ENCODE results near the gene PHOSPHO2. TPM values are rescaled to one million over a fixed set of nuclear protein-coding genes. Genes with fewer than 3 reads are reported as not detected.

The PHOSPHO2 gene
- total RNA-seq, 1 experiment from 2014 or later: 6.9 TPM

- Histone ChIP-seq H3K9me3 (ENCODE audit: low read depth, low read length, poor library complexity, severe bottlenecking) (no peaks in the 10 kb centered on the region), H3K27me3 (replicated peaks; ENCODE audit: insufficient read depth, low read depth, low read length, poor library complexity) (peaks cover under 1% of the 10 kb centered on the region), H3K36me3 (ENCODE audit: insufficient read depth, low read length, poor library complexity, severe bottlenecking) (no peaks in the 10 kb centered on the region), H3K4me1 (ENCODE audit: insufficient read depth, low read length, poor library complexity, severe bottlenecking) (peaks cover 6% of the 10 kb centered on the region), H3K27ac (ENCODE audit: low read depth, low read length, poor library complexity, severe bottlenecking) (no peak overlapping the region), H3K4me3 (ENCODE audit: low read depth, low read length, poor library complexity, severe bottlenecking) (no peak overlapping the region)
- peak; percentile 28 for DNase-seq (ENCODE audit: low spot score)
- BruUV-seq (replicated peaks): no TSS peak
- intact Hi-C loops (cut with micrococcal nuclease; ENCODE audit: unreplicated experiment): no loop called here
- ChIA-PET CTCF (no interaction called here), POLR2A (ENCODE audit: low non-redundant PET) (no interaction called here)
- TF ChIP-seq CTCF (conservative IDR thresholded peaks at IDR 0.05; ENCODE audit: low read depth, low read length) (no peak), EZH2 (IDR thresholded peaks at IDR 0.05; ENCODE audit: borderline replicate concordance, low read depth, low read length, poor library complexity, severe bottlenecking) (no peak)
Measured at GRCh38 chr2:169659320-169659719, 34.9 kb upstream of the PHOSPHO2 start.

- Histone ChIP-seq H3K27ac (ENCODE audit: low read depth, low read length, poor library complexity, severe bottlenecking) (no peak overlapping the region), H3K27me3 (replicated peaks; ENCODE audit: insufficient read depth, low read depth, low read length, poor library complexity) (no peaks in the 10 kb centered on the region), H3K36me3 (ENCODE audit: insufficient read depth, low read length, poor library complexity, severe bottlenecking) (no peaks in the 10 kb centered on the region), H3K4me3 (ENCODE audit: low read depth, low read length, poor library complexity, severe bottlenecking) (no peak overlapping the region), H3K9me3 (ENCODE audit: low read depth, low read length, poor library complexity, severe bottlenecking) (no peaks in the 10 kb centered on the region), H3K4me1 (ENCODE audit: insufficient read depth, low read length, poor library complexity, severe bottlenecking) (peaks cover 6% of the 10 kb centered on the region)
- intact Hi-C loops (cut with micrococcal nuclease; ENCODE audit: unreplicated experiment): no loop called here
- CTCF ChIA-PET: no interaction called here
- POLR2A ChIA-PET (ENCODE audit: low non-redundant PET): no interaction called here
- TF ChIP-seq EZH2 (IDR thresholded peaks at IDR 0.05; ENCODE audit: borderline replicate concordance, low read depth, low read length, poor library complexity, severe bottlenecking): no peak
- TF ChIP-seq CTCF (conservative IDR thresholded peaks at IDR 0.05; ENCODE audit: low read depth, low read length): no peak
- no TSS peak for BruUV-seq (replicated peaks)
- no peak for DNase-seq (ENCODE audit: low spot score)
Measured at GRCh38 chr2:169661265-169661664, 33.0 kb upstream of the PHOSPHO2 start.

GRCh38 chr2:169662744-169663143, 31.5 kb upstream of the PHOSPHO2 start:
- TF ChIP-seq EZH2 (IDR thresholded peaks at IDR 0.05; ENCODE audit: borderline replicate concordance, low read depth, low read length, poor library complexity, severe bottlenecking) (no peak), CTCF (conservative IDR thresholded peaks at IDR 0.05; ENCODE audit: low read depth, low read length) (no peak)
- H3K36me3 ChIP-seq (ENCODE audit: insufficient read depth, low read length, poor library complexity, severe bottlenecking): no peaks in the 10 kb centered on the region
- H3K27me3 ChIP-seq (replicated peaks; ENCODE audit: insufficient read depth, low read depth, low read length, poor library complexity): no peaks in the 10 kb centered on the region
- no peak overlapping the region for H3K27ac ChIP-seq (ENCODE audit: low read depth, low read length, poor library complexity, severe bottlenecking)
- H3K9me3 ChIP-seq (ENCODE audit: low read depth, low read length, poor library complexity, severe bottlenecking): no peaks in the 10 kb centered on the region
- no peak overlapping the region for H3K4me3 ChIP-seq (ENCODE audit: low read depth, low read length, poor library complexity, severe bottlenecking)
- H3K4me1 ChIP-seq (ENCODE audit: insufficient read depth, low read length, poor library complexity, severe bottlenecking): peaks cover 6% of the 10 kb centered on the region
- no TSS peak for BruUV-seq (replicated peaks)
- intact Hi-C loops (cut with micrococcal nuclease; ENCODE audit: unreplicated experiment): no loop called here
- ChIA-PET CTCF (no interaction called here), POLR2A (ENCODE audit: low non-redundant PET) (no interaction called here)
- DNase-seq (ENCODE audit: low spot score): no peak
